Spleen (tissue), 7 donors: Measurements from ENCODE around the gene PPIL6.

Experiments
- POLR2A ChIP-seq, 3 donors: fragments of 450-650 bp; IDR thresholded peaks; one replicate each; pipeline ENCODE4 v1.5.1; 2017; ENCODE audit warnings: antibody characterized with exemption in 3 of 3, mild to moderate bottlenecking in 1 of 3
- POLR2AphosphoS5 ChIP-seq, 3 donors: sonication (generic); formaldehyde crosslinking; IDR thresholded peaks; one replicate each; pipeline ENCODE4 v1.5.1; 2017; ENCODE audit warnings: antibody characterized with exemption in 3 of 3
- TF ChIP-seq, protein P1 (sequence below), 11 experiments: fragments of 200-600 bp in 7 of 11; fragments of 450-650 bp in 4 of 11; sonication (generic) in 4 of 11; IDR thresholded peaks in 8 of 11; conservative IDR thresholded peaks in 3 of 11; 1 replicate in 7 of 11; 2 replicates in 4 of 11; pipeline versions ENCODE4 v1.4.0 to v1.8.0; 2016 to 2021; ENCODE audit warnings: antibody characterized with exemption in 11 of 11, inconsistent platforms in 4 of 11, mild to moderate bottlenecking in 1 of 11
- donor health status: DM: no; HTN: no; CAD: no; lungs with moderate emphysema.
- donor health status: DM: no; HTN: no; CAD: no.
- donor health status: DM: no; HTN: no; CAD: no.

DNA sequence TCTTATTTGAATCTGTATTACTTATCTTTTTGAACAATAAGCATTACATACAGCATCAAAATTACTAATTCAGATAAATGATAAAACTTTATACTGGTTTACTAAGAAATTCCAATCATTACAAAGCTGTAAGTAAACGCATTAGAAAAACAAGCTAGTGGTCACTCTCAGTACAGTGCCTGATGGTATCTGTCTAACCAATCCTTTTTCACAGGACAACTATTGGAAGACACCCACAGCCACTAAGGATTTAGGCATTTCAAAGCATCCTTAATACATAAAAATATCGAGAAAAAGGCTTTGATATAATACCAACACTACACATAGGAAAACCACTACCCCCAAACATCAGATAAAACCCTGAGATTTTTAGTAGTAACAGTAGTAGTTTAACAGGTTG, 60.7 kb downstream of the PPIL6 start:
- TF ChIP-seq POLR2A (IDR thresholded peaks at IDR 0.05) (no peak), POLR2AphosphoS5 (IDR thresholded peaks at IDR 0.05) (no peak)
- TF ChIP-seq, protein P1, sequence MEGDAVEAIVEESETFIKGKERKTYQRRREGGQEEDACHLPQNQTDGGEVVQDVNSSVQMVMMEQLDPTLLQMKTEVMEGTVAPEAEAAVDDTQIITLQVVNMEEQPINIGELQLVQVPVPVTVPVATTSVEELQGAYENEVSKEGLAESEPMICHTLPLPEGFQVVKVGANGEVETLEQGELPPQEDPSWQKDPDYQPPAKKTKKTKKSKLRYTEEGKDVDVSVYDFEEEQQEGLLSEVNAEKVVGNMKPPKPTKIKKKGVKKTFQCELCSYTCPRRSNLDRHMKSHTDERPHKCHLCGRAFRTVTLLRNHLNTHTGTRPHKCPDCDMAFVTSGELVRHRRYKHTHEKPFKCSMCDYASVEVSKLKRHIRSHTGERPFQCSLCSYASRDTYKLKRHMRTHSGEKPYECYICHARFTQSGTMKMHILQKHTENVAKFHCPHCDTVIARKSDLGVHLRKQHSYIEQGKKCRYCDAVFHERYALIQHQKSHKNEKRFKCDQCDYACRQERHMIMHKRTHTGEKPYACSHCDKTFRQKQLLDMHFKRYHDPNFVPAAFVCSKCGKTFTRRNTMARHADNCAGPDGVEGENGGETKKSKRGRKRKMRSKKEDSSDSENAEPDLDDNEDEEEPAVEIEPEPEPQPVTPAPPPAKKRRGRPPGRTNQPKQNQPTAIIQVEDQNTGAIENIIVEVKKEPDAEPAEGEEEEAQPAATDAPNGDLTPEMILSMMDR (IDR thresholded peaks at IDR 0.05 in 8 of 11, conservative IDR thresholded peaks at IDR 0.05 in 3 of 11): no peak
